ELF-1 (cell line): ENCODE data around the gene RANGAP1.
A peak's percentile ranks its signal among the peaks of the same experiment; 100 is the strongest.

Experiments
- DNase-seq: peaks from one replicate; pipeline ENCODE4 v3.0.0-alpha.2; 2016; ENCODE audit warnings: low read depth, low spot score

RANGAP1 gene

GRCh38 chr22:41201141-41201540 lies 84.8 kb downstream of the RANGAP1 start:
- no peak for DNase-seq

- no peak for DNase-seq
Observed at GRCh38 chr22:41198027-41198580, 87.9 kb downstream of the RANGAP1 start.

- DNase-seq = peak; percentile 73
Observed at GRCh38 chr22:41197038-41197972, 88.7 kb downstream of the RANGAP1 start.
